Measurements from ENCODE around the gene ATP5F1D. TPM values are rescaled to one million over a fixed set of nuclear protein-coding genes. Genes with fewer than 3 reads are reported as not detected.

The ATP5F1D gene
- total and polyA plus RNA-seq, 12 donors, result 15.6 to 1,534 (median 229) TPM

GRCh38 chr19:1228161-1228957, 13.2 kb upstream of the ATP5F1D start:
- TF ChIP-seq CTCF (IDR thresholded peaks at IDR 0.05) (no peak), POLR2A (IDR thresholded peaks at IDR 0.05) (no peak)
- H3K4me1 ChIP-seq (replicated peaks in 1 of 2), result peaks cover 13 to 19% of the 10 kb centered on the region in 2 donors
- intact Hi-C loops (cut with DNase I), result no loop called here
- no peaks in the 10 kb centered on the region for H3K27me3 ChIP-seq
- no peak overlapping the region for H3K27ac ChIP-seq
- DNase-seq, result no peak
- no peak overlapping the region for H3K4me3 ChIP-seq
- no peaks in the 10 kb centered on the region for H3K9me3 ChIP-seq (replicated peaks in 1 of 3)
- 94 to 96% (median 95%) methylated on average over 60 to 100 of the region's 100 CpGs for WGBS, 4 donors
- H3K36me3 ChIP-seq (replicated peaks in 1 of 2), result peaks cover 0 to 45% of the 10 kb centered on the region in 2 donors

GRCh38 chr19:1229056-1229923, 12.3 kb upstream of the ATP5F1D start:
- H3K9me3 ChIP-seq (replicated peaks in 1 of 3), result no peaks in the 10 kb centered on the region
- H3K36me3 ChIP-seq (replicated peaks in 1 of 2), result peaks cover 0 to 35% of the 10 kb centered on the region in 2 donors
- 94 to 96% (median 94%) methylated on average over 130 to 158 of the region's 158 CpGs for WGBS, 4 donors
- TF ChIP-seq CTCF (IDR thresholded peaks at IDR 0.05) (no peak), POLR2A (IDR thresholded peaks at IDR 0.05) (no peak)
- no peak overlapping the region for H3K4me3 ChIP-seq
- H3K4me1 ChIP-seq (replicated peaks in 1 of 2), result peaks cover 16 to 23% of the 10 kb centered on the region in 2 donors
- DNase-seq, result no peak
- no peaks in the 10 kb centered on the region for H3K27me3 ChIP-seq
- intact Hi-C loops (cut with DNase I), result no loop called here
- H3K27ac ChIP-seq, result no peak overlapping the region

- H3K36me3 ChIP-seq (replicated peaks in 1 of 2), result peaks cover 0 to 29% of the 10 kb centered on the region in 2 donors
- DNase-seq, result no peak
- intact Hi-C loops (cut with DNase I), result no loop called here
- WGBS, 4 donors, result 84 to 90% (median 88%) methylated on average over 27 to 61 of the region's 61 CpGs
- no peaks in the 10 kb centered on the region for H3K9me3 ChIP-seq (replicated peaks in 1 of 3)
- no peak overlapping the region for H3K4me3 ChIP-seq
- TF ChIP-seq POLR2A (IDR thresholded peaks at IDR 0.05) (no peak), CTCF (IDR thresholded peaks at IDR 0.05) (no peak)
- H3K27ac ChIP-seq, result no peak overlapping the region
- H3K27me3 ChIP-seq, result no peaks in the 10 kb centered on the region
- peaks cover 16 to 23% of the 10 kb centered on the region in 2 donors for H3K4me1 ChIP-seq (replicated peaks in 1 of 2)
These were observed 11.4 kb upstream of the ATP5F1D start for GRCh38 chr19:1229924-1230782.

Measured in adrenal gland (tissue), 12 donors.